Stimulated activated CD8-positive, alpha-beta memory T cell treated with anti-CD3 and anti-CD28 coated beads, Interleukin-7, amount 100 ng/mL, for 24 hours (primary cell): ENCODE results near the gene SERPINF2.
"Not testable (repeated sequence)": the region's sequence is repeated elsewhere in the genome, so short reads cannot be mapped to it uniquely, and the experiment has no call there.

Source experiments
- DNase-seq: peaks from one replicate; pipeline ENCODE4 v3.0.0-alpha.2; 2020; ENCODE audit warnings: low read depth

The SERPINF2 gene

DNA sequence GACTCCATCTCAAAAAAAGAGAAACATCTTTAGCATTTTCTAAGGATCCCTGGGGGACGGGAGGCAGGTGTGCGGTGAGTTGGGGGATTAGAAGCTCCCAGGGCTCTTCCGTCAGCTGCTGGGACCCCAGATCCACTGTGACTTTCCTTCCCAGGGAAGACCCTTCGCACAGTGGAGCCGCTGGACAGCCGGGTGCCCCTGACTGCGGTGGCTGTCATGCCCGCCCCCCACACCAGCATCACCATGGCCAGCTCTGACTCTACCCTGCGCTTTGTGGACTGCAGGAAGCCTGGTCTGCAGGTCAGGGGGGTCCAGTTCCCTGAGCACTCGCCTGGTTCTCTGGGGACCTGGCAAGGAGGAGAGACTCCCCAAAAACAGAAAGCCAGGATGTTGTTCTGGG, 7.3 kb upstream of the SERPINF2 start:
- DNase-seq, result no peak

DNA sequence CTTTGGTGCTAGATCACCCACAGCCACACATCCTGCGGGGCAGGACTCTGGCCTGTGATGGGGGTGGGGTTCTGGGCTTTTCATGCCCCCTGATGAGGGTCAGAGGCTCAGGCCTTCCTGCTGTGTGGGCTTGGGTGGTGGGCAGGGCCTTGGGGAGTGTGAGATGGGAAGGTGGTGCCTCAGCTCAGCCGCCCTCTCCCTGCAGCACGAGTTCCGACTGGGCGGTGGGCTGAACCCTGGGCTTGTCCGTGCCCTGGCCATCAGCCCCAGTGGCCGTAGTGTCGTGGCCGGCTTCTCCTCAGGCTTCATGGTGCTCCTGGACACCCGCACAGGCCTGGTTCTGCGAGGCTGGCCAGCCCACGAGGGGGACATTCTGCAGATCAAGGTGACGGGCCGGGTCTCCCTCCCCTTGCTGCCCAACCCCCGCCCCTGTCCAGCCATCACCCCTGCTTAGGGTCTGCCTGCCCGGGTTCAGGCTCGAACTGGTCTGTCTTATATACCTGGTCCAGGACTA, 6.8 kb upstream of the SERPINF2 start:
- DNase-seq, result no peak

DNA sequence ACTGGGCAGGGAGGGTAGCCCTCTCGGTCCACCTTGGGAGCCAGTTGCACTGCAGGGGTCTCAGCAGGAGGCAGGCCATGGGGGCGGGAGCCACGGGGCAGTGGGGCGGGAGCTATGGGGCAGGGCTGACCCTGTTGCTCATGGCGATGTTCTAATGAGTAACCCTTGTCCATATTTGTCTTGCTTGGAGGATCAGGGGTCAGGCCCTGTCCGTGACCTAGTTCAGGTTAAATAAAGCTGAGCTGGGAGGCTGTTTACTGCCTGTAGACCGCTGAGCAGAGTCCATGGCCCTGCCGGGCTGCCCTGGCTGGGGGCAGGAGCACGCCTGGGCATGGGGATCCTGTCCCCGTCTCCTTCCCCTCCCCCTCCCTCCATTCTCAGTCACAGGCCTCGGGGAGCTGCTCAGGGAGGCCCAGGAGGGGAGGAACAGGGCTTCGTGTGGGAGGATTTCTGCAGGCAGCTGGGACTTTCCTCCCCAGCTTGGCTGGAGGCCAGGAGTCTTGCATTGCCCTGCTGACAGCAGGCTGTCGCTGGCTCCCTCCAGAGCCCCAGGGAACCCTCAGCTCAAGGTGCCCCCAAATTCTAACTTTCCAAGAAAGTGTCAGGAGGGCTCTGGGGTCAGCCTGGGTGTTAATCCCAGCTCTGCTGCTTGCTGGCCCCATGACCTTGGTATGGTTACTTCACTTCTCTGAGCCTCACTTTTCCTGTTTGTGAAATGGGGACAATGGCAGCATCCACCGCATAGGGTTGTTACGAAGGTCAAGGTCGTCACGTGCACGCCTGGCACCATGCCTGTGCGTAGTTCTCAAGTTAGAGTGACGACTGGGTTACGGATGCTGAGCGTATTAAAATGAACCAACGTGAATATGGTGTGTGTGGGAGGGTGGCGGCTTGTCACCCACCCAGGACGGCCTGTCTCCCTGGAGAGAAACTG, 6.1 kb upstream of the SERPINF2 start:
- DNase-seq, result no peak

- no peak for DNase-seq
These were observed 5.0 kb upstream of the SERPINF2 start for GRCh38 chr17:1737531-1738291.

DNA sequence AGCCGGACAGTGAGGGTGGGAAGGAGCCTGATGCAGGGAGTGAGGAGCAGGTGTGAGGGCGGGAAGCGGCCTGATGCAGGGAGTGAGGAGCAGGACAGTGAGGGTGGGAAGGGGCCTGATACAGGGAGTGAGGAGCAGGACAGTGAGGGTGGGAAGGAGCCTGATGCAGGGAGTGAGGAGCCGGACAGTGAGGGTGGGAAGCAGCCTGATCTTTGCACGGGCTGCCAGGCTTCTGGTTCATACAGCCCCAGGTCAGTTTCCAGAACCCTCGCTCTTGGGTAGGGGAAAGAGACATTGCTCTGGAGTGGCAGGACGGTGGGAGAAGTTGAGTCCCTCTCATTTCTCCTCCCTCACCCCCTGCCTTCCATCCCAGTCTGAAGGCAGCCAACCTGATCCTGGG, 772 bp upstream of the SERPINF2 start:
- DNase-seq, result not testable (repeated sequence)

DNA sequence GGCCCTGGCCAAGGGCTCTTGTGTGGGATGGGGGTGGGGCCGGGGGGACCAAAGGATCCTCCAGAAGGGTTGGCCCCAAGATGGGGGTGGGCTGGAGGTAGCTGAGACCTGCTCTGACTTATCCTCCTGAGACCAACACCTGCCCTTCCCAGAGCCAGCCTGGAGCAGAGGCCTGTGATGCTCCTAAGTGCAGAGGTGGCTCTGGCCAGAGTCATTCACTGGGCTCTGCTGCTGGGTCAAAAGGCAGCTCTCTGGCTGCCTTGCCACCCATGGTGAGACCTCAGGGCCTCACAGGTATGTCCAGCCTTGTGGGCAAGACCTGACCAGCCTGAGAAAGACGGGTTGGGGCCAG, 393 bp downstream of the SERPINF2 start:
- DNase-seq, result no peak

DNA sequence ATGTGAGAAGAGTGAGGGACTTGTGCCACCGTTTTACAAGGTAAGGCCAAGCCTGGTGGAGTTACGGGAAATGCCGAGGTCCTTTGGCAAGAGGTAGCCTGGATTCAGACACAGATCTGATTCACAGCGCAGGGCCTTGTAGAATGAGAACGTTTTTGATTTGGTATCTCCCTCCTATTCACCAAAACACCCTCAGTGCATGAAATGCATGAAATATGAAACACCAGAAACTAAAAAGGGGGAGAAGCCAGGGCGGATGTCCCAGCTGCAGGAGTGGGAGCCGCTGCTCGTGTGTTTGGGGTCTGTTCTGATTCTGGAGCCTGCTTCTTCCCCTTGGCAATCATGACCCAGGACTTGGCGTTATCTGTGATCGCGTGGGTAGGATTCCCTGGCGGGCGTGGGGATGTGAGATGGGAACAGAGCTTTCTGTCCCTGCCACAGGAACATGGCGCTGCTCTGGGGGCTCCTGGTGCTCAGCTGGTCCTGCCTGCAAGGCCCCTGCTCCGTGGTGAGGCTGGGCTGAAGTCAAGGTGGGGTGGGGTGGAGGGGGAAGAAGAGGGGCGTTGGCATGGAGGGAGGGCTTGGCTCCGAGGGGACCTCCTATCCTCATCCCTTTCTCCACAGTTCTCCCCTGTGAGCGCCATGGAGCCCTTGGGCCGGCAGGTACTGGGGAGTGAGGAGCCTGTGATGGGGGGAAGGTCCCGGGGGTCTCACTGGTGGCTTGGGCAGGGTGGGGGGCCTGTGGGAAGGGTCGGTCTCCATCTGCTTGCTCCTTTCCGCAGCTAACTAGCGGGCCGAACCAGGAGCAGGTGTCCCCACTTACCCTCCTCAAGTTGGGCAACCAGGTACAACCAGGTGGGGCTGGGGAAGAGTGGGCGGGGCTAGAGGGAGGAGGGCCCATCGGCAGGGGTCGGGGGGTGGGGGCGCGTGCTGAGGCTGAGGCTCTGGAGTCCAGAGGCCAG, 2.2 kb downstream of the SERPINF2 start:
- no peak for DNase-seq

- no peak for DNase-seq
These were observed 2.9 kb downstream of the SERPINF2 start for GRCh38 chr17:1745513-1746020.

- no peak for DNase-seq
These were observed 4.4 kb downstream of the SERPINF2 start for GRCh38 chr17:1746975-1747543.

- DNase-seq, result no peak
These were observed 8.0 kb downstream of the SERPINF2 start for GRCh38 chr17:1750628-1751027.

- no peak for DNase-seq
These were observed 10.0 kb downstream of the SERPINF2 start for GRCh38 chr17:1752425-1753262.

- no peak for DNase-seq
These were observed 11.2 kb downstream of the SERPINF2 start for GRCh38 chr17:1753767-1754429.

- DNase-seq, result no peak
These were observed 11.9 kb downstream of the SERPINF2 start for GRCh38 chr17:1754430-1755112.

DNA sequence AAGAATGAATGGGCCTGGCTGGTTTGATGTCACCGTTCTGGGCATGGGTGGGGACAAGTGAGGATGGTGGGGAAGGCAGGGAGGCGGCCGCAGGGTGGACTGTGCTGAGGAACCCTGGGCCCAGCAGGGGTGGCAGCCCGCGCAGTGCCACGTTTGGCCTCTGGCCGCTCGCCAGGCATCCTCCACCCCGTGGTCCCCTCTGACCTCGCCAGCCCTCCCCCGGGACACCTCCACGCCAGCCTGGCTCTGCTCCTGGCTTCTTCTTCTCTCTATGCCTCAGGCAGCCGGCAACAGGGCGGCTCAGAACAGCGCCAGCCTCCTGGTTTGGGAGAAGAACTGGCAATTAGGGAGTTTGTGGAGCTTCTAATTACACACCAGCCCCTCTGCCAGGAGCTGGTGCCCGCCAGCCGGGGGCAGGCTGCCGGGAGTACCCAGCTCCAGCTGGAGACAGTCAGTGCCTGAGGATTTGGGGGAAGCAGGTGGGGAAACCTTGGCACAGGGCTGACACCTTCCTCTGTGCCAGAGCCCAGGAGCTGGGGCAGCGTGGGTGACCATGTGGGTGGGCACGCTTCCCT, 12.7 kb downstream of the SERPINF2 start:
- DNase-seq, result no peak

- no peak for DNase-seq
These were observed 13.2 kb downstream of the SERPINF2 start for GRCh38 chr17:1755827-1756262.

DNA sequence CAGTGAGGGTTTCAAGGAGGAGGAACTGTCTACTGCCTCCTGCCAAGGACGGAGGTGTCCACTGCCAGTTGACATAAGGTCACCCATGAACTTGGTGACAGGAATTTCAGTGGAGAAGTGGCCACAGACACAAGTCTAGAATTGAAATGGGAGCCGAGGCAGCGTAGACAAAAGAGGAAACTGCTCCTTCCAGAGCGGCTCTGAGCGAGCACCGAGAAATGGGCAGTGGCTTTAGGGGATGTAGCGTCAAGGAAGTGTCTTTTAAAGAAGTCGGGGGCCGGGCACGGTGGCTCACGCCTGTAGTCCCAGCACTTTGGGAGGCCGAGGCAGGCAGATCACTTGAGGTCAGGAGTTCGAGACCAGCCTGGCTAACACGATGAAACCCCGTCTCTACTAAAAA, 16.1 kb downstream of the SERPINF2 start:
- no peak for DNase-seq

- no peak for DNase-seq
These were observed 16.9 kb downstream of the SERPINF2 start for GRCh38 chr17:1759529-1759928.

DNA sequence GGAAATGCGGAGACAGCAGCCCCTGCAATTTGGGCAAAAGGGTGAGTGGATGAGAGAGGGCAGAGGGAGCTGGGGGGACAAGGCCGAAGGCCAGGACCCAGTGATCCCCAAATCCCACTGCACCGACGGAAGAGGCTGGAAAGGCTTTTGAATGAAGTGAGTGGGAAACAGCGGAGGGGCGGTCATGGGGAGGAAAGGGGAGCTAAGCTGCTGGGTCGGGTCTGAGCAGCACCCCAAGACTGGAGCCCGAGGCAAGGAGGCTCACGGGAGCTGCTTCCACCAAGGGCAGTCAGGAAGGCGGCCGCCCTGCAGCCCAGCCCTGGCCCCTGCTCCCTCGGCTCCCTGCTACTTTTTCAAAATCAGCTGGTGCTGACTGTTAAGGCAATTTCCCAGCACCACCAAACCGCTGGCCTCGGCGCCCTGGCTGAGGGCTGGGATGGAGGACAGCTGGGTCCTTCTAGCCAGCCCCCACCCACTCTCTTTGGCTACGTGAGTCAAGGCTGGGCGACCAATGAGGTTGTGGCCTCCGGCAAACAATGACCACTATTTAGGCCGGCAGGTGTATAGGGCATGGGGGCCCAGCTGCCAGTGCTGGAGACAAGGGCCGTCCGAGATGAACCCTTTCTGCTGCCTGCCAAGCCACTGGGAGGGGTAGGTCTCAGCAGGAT, 19.7 kb downstream of the SERPINF2 start:
- no peak for DNase-seq
